Stimulated activated CD8-positive, alpha-beta memory T cell treated with anti-CD3 and anti-CD28 coated beads, Interleukin-2, amount 100 ng/mL, for 48 hours (primary cell): ENCODE measurements around the gene CDH4.

Source experiments
- DNase-seq, 2 donors: peaks; one replicate each; pipeline ENCODE4 v3.0.0-alpha.2; 2020; ENCODE audit warnings: low read depth in 2 of 2

CDH4 gene

DNA sequence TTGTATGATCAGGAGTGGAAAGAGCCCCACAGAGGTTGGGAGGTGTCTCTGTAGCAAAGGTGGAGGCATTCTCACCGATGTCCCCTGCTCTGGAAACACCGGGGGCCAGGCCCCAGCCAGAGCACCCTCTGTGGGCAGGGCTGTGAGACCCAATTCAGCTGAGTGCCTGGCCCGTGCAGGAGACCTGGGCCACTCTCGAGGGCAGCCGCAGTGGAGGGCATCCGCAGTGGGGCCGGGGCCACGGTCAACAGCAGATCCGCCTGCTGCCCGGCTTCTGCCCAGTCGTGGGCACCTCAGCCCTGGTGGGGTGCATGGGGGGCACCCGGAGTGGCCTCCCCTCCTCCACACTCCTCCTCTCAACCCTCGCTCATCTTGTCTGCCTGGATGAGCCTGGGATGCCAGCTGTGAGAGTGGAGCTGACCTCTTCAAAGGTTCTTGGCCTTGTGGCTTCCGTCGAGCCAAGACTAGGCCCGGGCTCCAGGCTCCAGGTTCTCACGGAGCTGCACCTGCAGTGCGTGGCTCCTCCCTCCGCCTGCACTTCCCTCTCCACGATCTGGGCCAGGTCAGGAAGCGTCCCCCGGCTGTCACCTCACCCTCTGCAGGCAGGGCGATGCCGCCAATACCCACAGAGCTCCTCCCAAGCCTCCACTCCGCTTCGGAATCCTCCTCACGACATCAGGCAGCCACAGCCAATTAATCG is 678.9 kb downstream of the CDH4 start:
- DNase-seq = no peak

DNA sequence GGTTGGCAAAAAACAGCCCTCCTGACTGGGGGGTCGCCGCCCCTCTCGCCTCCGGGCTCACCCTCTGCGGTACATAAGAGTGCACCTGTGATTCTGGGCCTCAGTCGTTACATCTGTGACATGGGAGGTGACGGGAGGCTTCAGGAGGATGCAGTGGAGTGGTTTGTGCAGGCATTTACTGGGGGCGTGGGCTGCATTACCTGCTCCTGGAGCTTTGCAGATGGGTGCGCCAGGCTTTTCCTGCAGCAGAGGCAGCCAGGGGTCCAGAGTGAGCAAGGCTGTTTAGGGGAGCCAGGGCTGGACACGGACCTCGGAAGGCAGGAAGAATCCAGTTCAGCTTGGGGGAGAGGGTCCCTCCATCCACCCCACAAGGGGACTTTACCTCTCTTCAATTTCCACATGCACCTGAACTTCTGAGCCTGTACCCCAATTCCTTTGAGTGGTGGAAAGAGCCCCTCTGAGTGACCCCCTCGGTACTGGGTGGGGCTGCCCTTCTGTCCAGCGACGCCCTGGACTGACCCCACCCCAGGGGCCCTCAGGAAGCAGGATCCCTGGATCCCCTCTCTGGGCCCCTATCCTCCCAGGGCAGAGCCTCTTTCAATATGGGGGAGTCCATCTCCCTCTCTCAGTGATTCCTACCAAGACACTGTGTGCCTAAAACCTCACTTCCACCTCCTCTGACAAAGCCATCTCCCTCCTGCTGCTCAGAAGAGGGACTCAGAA is 679.6 kb downstream of the CDH4 start:
- no peak for DNase-seq

DNA sequence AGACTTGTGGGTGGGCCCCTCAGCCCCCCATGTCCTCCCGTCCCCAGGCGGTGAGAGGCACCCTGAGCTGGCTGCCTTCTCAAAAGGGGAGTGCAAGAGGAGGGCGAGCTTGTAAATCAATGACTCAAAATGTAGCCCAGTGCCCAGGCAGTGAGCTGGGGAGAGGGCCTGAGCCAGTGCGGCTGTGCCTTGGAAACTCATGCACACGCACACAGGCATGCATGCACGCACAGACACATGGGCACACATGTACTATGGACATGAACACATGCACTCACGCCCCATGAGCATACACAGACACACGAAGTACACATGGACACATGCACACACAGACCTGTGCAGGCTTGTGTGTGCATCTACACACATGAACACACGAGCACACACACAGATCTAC is 680.1 kb downstream of the CDH4 start:
- no peak for DNase-seq

DNA sequence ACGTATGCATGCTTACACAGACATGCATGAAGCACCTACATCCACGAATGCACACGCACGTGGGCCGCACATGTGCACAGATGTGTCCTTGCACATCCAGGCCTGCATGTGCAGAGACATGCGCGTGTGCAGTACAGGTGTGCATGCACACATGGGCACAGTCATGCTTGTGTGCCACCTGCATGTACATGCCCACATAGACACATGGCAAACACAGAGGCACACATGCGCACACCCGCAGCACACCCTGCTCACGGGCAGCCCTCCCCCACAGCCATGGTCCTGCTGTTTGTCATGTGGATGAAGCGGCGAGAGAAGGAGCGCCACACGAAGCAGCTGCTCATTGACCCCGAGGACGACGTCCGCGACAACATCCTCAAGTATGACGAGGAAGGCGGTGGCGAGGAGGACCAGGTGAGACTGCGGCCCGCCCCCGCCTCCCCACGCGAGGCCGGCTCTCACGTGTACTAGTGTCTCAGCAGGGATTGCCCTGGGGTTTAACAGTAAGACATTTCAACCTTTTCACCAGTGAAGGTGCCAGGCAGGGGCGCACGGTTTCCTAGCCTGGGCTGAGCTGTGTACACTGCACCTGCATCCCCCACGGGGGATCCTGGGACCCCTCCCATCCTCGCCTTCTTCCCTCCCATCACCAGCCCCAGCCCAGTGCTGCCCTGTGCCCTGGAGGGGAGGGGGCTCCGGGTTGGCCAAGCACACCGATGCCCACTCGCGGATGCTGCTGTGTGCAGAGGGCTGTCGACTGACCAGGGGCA is 680.8 kb downstream of the CDH4 start:
- no peak for DNase-seq

DNA sequence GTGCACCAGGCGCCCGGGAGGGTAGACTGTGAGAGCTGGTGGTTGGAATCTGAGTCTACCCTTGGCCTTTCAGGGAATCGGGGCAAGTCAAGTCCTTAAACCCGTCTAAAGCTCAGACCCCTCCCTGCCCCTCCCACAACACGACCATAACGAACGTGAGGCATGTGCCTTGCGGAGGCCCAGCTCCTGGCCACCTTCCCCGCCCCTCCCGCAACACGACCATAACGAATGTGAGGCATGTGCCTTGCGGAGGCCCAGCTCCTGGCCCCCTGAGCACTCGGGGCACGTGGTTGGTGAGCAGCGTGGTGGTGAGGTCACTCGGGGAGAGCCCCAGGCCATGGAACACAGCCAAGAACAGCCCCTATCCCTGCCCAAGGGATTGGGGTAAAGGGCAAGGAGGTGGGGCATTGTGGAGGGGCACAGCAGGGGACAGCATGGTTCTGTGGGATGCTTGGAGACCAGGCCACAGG is 681.5 kb downstream of the CDH4 start:
- DNase-seq = no peak

DNA sequence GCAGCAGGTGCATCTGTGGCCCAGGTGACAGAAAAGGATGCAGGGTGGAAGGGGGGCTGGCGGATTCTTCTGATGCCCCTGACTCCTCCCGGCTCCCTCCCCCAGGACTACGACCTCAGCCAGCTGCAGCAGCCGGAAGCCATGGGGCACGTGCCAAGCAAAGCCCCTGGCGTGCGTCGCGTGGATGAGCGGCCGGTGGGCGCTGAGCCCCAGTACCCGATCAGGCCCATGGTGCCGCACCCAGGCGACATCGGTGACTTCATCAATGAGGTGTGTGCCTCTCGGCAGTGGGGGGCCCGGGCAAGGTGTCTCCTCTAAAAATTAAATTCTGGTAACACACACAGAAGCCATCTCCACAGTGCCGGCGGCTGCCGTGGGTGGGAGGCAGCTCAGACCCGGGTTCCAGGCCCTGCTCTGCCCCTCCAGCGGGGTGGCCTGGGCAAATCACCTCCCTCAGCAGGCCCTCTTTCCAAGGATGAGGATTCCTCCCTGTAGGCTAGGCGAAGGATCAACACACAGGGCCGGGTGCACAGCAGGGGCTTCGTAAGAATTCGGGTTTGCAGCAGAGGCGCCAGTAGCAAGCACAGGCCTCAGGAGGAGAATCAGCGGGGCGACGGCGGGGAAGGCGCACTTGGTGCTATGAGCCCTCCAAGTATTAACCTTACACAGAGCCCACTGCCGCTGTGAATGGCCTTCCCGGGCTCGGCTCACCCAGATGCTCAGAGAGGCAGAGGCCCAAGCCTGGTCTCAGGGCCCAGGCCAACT is 682.1 kb downstream of the CDH4 start:
- DNase-seq = no peak

DNA sequence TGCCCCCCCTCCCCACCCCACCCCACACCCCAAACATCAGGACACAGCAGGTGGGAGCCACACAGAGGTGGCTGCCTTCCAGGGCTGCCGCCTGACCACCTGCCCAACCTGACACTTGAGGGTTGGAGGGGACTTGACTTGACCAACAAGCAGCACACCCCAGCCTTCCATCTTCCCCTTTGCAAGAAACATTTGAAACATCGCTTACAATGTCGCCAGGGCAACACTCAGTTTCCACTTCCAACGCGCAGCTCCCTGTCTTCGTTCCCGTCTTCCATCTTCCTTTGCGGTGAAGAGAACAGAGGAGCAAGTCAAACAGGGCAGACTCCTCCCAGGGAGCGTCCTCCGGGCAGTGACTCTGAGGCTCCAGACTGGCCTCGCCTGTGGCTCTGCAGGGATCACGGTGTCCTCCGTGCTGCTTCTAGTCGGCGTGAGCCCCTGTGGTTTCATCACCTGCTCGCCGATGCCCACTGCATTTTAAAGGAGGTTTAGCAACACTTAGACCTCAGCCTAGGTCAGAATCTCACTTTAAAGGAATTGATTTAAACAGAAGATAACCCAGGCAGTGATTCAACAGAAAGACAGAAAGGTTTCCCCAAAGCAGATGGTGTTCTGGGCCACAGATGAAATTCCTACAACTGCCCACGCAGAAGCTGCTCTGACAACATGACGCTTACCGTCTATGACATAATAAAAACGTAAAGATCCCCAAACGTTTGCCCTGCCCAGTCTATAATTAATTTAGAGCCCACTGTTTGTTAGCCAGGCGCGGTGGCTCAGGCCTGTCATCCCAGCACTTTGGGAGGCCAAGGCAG is 682.9 kb downstream of the CDH4 start:
- no peak for DNase-seq

DNA sequence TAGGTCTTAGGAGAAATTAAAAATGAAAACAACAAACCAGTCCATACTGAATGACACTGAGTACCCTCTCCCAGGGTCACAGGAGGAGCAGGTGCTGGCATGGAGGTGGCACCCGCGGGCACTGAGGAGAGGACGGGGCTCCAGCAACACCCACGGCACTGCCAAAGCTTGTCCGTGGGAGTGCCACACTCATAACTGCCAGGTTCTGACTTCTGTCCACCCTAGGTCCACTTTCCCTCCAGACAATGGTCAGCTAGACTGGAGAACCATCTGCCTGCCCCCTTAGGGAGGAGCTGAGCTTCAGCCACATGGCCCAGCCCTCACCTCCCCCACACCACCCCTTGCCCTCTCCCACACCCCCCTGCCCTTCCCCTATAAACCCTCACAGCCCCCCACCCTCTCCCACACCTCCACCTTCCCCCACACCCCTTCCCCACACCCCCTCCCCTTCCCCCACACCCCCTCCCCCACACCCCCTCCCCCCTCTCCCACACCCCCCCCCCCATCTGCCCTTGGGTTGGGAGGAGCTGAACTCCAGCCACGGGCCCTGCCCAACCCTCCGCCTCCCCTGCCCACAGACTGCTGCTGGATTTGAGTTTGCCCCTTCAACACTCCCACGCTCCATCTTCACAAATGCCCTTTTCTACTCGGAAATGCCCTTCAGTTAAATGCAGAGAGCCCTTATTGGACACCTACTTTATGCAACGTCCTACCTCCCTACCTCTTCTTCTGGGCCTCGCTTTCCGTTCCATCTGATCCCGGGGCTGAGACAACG is 684.1 kb downstream of the CDH4 start:
- no peak for DNase-seq

DNA sequence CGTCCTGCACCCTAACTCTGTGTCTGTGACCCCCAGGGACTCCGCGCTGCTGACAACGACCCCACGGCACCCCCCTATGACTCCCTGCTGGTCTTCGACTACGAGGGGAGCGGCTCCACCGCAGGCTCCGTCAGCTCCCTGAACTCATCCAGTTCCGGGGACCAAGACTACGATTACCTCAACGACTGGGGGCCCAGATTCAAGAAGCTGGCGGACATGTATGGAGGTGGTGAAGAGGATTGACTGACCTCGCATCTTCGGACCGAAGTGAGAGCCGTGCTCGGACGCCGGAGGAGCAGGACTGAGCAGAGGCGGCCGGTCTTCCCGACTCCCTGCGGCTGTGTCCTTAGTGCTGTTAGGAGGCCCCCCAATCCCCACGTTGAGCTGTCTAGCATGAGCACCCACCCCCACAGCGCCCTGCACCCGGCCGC is 684.7 kb downstream of the CDH4 start:
- DNase-seq = no peak

DNA sequence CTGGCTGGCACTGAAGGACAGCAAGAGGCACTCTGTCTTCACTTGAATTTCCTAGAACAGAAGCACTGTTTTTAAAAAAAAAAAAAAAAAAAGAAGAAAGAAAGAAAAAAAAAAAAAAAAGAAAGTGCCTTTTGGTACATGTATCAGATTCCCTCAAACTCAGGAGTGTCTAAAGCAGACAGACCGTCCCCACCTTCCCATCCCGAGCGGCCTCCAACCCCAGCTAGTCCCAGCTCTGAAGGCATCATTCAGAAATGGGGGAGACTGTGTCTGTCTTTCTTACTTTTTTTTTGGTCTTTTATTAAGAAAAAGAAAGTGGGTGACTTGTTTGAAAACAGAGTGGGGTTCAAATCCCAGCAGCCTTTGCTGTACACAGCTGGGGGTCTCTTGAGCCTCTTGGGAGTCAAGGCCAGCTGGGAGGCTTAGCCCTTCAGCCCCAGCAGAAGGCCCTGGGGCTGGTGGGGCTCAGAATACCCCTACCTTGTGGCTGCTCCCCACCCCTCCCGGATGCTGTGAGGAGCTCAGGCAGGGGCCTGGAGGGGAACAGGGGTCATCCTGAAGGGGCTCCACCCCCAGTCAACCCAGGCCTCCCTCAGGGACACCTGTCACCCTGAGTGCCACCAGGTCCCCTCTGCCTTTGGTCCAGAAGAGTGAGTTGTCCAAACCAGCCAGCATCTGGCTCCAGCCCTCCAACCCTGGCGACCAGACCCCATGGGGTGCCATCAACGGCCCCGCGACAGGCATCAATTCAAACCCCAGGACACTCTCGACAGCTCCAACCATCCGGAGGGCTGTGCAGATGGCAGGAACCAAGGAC is 685.3 kb downstream of the CDH4 start:
- DNase-seq = no peak

DNA sequence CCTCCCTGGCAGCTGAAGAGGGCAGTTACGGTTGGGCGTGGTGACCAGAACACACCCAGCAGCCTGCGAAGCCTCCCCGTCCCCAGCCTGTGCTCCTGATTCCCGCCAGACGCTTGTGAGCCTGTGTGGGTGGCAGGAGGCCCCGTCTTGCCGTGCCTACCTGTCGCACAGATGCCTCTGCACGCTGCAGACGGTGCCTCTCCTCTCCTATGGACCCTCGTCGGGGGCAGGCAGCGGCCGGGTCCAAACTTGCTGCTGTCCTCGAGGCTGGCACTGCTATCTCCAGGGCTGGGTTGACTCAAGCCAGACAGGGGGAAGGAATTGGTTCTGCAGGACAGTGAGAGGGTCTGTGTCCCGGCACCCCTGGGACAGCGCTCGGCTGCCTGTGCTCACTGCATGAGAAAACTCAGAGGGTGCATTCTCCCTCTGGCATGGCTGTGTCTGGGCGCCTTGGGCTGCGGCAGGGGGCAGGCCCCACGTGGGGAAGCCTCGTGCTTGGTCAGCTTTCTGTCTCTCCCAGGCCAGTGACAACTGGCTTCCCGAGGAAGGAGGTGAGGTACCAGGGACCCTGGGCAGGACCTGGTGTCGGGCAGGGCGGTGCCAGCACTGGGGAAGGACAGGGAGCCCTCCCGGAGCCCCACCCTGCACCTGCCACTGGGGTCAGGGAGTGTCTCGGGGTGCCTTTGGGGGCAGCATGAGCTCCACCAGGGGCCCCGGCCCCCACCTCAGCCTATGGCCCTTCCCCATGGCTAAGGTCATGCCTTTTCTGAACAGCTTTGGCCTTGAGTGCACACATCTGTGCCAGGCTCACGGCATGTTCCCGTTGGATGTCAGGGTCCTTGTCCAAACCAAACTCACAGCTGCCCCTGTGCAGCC is 686.1 kb downstream of the CDH4 start:
- no peak for DNase-seq

DNA sequence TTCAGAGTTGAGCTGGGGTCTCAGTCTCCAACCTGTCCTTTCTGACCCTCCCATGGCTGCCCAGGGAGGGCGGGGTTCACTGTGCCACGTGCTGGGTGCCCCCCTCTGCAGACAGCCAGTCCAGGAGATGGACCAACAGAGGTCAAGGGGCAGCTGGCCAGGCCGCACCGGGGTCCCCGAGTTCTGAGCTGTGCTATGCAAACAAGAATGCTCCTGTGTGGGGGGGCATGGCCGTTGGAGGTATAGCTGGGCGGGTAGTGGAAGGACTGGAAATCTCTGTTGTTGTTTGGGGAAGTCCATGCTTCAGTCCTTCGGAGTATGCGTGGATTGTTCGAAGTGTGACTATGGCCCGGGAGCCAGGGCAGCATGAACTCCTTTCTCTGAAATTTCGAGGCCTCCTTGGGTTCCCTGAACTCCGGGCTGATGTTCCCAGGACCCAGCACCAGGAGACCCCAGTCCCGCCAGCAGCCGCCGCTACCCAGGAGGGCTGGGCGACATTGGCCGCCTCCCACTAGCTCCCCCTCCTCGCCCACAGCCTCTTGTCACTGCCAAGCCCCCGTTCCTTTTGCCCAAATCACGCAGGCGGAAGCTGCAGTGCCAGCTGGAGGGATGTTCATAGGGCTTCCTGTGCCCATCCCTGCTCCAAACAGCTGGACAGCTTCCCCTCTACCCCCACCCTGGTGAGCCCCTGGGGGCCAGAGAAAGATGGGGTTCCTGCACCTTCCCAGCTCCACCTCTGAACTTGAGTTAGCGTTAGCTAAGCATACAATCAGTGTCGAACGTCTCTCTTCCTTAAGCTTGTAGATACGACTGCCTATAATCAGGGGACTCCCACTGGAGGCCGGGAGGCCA is 687.0 kb downstream of the CDH4 start:
- no peak for DNase-seq

DNA sequence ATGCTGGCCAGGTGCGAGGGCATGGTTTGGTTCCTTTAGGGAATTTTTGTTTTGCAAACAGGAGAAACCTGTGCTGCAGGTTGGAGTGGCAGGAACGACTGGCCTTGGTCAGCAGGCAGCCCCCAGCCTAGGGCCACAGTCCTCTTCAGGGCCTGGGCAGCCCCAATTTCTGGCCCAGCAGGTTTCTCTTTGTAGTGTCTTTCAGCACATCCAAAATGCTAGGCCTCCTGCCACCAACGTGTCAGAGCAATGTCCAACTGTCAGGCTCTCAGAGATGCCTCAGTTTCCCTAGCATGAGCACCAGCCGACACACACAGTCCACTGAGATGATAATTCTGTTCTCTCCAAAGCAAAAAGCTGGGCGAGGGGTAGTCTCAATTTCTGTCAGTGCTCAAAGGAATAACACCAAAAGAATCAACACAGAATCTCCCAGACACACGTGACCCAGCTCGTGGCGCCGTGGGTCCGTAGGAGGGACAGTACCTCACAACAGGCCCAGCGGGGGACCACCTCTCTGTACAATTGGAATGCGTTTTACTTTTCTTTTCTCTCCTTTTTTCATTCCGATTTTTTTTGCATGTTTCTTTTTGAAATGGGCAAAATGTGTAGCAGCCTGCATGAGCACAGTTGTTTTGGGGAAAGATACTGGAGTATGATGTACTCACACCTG is 687.8 kb downstream of the CDH4 start:
- no peak for DNase-seq

DNA sequence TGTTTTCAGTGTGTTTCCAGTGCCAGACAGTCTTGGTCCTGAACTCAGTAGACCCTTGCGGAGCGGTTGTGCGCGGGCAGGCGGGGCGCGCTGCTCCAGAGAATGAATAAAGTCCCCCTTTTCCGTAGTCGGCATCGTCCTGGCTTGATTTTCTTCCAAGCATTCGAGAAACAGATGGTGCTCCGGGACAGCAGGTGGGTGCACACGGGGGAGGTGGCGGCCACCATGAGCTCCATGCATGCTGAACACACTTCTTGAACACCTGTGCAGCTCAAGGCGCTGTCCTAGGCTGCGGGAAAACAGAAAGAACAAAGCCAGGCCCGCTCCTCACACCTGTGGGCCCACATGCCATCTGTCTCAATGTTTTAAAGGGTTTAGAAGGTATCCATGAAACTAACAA is 688.4 kb downstream of the CDH4 start:
- no peak for DNase-seq

DNA sequence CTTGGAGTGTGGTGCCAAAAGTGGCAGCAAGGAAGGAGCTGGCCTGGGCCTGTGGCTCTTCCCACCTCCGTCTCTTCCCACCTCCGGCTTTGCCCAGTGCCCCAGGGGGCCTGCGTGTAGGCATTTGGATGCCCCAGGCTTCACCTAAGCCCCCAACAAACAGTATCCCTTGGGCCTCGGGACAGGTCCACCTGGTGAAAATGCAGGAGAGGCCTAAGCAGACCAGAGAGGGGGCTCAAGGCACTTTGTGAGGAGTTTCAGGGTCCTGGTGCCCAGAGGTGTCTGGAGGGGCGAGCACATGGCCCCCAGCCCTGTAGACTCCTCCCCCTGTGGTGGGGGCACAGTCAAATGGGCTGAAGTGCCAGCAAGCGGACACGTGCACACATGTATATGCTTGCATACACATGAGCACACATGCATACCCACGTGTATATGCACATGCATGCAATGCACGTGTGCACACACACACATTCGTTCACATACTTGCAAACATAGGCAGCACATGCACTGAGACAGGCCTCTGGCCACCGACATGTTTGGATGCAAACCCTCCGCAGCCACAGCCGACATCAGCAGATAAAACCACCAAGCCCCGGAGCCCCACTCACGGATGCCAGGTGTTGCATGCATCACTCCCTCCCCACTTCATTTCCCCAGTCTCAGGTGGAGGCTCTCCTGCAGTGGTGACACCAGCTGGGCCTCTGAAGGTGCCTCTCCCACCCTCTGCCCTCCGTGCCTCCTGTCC is 689.1 kb downstream of the CDH4 start:
- no peak for DNase-seq

DNA sequence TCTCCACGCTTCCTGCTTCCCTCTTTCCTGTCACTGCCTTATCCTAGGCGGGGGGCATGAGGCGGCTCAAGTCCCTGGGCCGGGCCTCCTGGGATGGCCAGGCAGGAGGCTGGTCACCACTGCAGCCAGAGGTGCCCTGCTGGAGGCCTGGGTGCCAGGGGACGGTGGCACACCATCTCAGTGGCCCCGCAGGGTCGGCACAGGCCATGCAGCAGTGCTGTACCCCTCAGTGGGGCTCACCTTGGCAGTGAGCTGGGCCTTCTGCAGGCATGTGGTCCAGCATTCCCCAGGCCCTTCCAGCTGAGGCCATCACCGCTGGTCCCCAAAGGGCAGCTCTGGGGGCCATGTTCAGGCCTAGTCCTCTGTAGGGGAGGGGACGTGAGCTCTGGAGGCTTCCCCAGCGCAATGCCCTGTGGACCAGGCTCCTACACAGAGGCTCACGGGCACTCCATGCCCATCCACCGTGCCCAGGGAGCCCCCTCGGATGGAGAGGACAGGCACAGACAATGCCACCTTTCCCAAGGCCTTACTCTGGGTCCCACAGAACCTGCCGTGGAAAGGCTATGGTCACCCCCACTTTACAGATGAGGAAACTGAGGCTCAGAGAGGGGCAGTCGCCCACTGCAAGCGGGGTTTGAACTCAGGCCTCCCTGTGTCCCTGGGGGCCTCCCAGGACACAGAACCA is 689.8 kb downstream of the CDH4 start:
- DNase-seq = no peak
